ENCODE data around the gene HNRNPH3. TPM values are rescaled to one million over a fixed set of nuclear protein-coding genes. Genes with fewer than 3 reads are reported as not detected.

The HNRNPH3 gene
- total RNA-seq, 1 donor from 2014 or later, result 199 TPM

- peaks cover 4% of the 10 kb centered on the region for H3K27me3 Mint-ChIP-seq
- H3K4me3 Mint-ChIP-seq, result peak overlapping the region; percentile 100
- no peak for DNase-seq (ENCODE audit: extremely low spot score, unreplicated experiment)
- H3K36me3 Mint-ChIP-seq, result peaks cover 29% of the 10 kb centered on the region
- H3K27ac Mint-ChIP-seq, result peak overlapping the region; percentile 100
- peaks cover 41% of the 10 kb centered on the region for H3K4me1 Mint-ChIP-seq (ENCODE audit: unreplicated experiment)
- no peaks in the 10 kb centered on the region for H3K9me3 Mint-ChIP-seq
- TF ChIP-seq, protein P1, sequence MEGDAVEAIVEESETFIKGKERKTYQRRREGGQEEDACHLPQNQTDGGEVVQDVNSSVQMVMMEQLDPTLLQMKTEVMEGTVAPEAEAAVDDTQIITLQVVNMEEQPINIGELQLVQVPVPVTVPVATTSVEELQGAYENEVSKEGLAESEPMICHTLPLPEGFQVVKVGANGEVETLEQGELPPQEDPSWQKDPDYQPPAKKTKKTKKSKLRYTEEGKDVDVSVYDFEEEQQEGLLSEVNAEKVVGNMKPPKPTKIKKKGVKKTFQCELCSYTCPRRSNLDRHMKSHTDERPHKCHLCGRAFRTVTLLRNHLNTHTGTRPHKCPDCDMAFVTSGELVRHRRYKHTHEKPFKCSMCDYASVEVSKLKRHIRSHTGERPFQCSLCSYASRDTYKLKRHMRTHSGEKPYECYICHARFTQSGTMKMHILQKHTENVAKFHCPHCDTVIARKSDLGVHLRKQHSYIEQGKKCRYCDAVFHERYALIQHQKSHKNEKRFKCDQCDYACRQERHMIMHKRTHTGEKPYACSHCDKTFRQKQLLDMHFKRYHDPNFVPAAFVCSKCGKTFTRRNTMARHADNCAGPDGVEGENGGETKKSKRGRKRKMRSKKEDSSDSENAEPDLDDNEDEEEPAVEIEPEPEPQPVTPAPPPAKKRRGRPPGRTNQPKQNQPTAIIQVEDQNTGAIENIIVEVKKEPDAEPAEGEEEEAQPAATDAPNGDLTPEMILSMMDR (conservative IDR thresholded peaks at IDR 0.05), result no peak
Measured at GRCh38 chr10:68333440-68334431, 1.9 kb downstream of the HNRNPH3 start.

DNA sequence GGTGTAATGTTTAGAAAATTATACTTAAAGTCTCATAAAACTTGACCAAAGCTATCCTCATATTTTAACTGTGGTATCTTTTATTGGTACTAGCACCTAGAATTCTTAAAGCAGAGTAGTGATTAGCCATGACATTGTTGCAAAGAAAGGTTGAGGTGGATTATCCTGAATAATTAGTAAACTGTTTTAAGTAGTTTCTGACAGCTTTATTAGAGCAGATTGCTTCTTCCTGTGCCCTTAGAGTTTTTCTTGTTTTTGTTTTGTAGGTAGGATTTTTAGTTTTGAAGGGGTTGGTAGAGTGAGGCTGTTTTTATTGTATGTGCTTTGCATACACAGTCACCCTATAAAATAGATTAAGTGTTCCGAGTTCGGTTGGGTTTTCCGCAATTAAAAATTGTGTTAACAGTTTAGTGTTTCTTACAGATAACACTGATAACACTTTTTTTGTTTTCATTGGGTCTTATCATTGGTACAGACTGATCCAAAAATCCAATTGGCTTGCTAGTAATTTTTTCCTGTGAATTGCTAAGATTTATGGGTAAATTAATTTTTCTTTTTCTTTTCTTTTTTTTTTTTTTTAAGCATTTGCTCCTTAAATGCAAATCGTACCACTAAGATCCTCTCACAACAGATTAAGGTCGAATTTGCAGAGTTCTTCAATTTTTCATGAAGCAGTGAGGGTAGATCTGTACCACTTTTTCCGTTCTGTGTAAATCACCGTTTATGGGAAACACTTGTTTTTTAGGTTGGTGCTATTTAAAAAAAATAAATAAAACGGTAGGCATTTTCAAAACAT, 3.0 kb downstream of the HNRNPH3 start:
- TF ChIP-seq, protein P1 (conservative IDR thresholded peaks at IDR 0.05), result no peak
- peaks cover 40% of the 10 kb centered on the region for H3K36me3 Mint-ChIP-seq
- H3K4me3 Mint-ChIP-seq, result peak overlapping the region; percentile 100
- no peak for DNase-seq (ENCODE audit: extremely low spot score, unreplicated experiment)
- H3K27ac Mint-ChIP-seq, result peak overlapping the region; percentile 37
- H3K27me3 Mint-ChIP-seq, result peaks cover 4% of the 10 kb centered on the region
- no peaks in the 10 kb centered on the region for H3K9me3 Mint-ChIP-seq
- peaks cover 35% of the 10 kb centered on the region for H3K4me1 Mint-ChIP-seq (ENCODE audit: unreplicated experiment)

GRCh38 chr10:68336754-68337351, 5.0 kb downstream of the HNRNPH3 start:
- Mint-ChIP-seq H3K27ac (peak overlapping the region; percentile 62), H3K4me1 (ENCODE audit: unreplicated experiment) (peaks cover 31% of the 10 kb centered on the region), H3K27me3 (peaks cover 2% of the 10 kb centered on the region), H3K4me3 (peak overlapping the region; percentile 71), H3K9me3 (no peaks in the 10 kb centered on the region), H3K36me3 (peaks cover 52% of the 10 kb centered on the region)
- TF ChIP-seq, protein P1 (conservative IDR thresholded peaks at IDR 0.05), result no peak
- no peak for DNase-seq (ENCODE audit: extremely low spot score, unreplicated experiment)

DNA sequence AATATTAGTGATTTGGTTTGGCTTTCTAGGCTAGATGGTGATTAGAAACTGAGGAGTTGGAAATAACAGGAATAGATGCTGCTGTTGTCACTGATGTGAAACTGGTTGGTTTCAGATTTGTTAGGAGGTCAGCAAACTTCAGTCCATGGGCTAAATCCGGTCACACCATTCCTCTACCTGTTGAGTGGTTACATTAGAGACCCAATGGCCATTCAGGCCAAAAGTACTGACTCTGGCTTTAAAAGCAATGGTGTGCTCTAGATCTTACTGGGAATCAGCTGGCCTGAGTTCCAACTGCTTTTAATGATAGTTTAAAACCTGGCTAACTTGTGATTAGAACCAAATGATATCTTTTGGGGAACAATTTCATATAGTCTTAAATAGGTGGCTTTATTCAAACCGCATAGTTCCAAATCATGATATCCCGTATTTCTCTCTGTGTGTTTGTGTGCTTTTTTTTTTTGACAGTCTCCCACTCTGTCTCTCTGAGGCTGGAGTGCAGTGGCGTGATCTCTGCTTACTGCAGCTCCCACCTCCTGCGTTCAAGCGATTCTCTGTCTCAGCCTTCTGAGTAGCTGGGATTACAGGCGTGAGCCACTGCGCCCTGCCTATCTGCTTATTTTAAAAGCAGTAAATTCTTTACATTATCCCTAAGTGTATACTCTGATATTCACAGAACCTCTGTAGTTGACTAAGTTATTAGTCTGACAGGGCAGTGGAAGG, 8.7 kb downstream of the HNRNPH3 start:
- Mint-ChIP-seq H3K9me3 (no peaks in the 10 kb centered on the region), H3K36me3 (peaks cover 49% of the 10 kb centered on the region), H3K4me1 (ENCODE audit: unreplicated experiment) (peaks cover 23% of the 10 kb centered on the region), H3K4me3 (no peak overlapping the region), H3K27me3 (no peaks in the 10 kb centered on the region), H3K27ac (no peak overlapping the region)
- DNase-seq (ENCODE audit: extremely low spot score, unreplicated experiment), result no peak
- TF ChIP-seq, protein P1 (conservative IDR thresholded peaks at IDR 0.05), result no peak

Data from type B pancreatic cell (in vitro differentiated cells).